ENCODE data around the gene ABCF1. TPM values are rescaled to one million over a fixed set of nuclear protein-coding genes. Genes with fewer than 3 reads are reported as not detected.
A peak's percentile ranks its signal among the peaks of the same experiment; 100 is the strongest.

Gene ABCF1
- total and polyA plus RNA-seq, 9 of the 15 experiments (the other 6 are each of a cell fraction or from before 2014, with no cell fraction given), result 41.6 to 193 (median 102) TPM

GRCh38 chr6:30615219-30615957, 44.1 kb downstream of the ABCF1 start (continued):
- TF ChIP-seq E4F1 (CRISPR knock-in tag; IDR thresholded peaks at IDR 0.05; ENCODE audit: borderline replicate concordance) (peak; percentile 81), EP400 (IDR thresholded peaks at IDR 0.05) (peak; percentile 72), ZNF24 (IDR thresholded peaks at IDR 0.05) (no peak), HIVEP1 (CRISPR knock-in tag; IDR thresholded peaks at IDR 0.05) (0 out of 2 replicates have a peak, but pooled peaks have one; percentile 37), ZNF707 (CRISPR knock-in tag; conservative IDR thresholded peaks at IDR 0.05) (no peak), CREB5 (CRISPR knock-in tag; IDR thresholded peaks at IDR 0.05) (peak; percentile 71; the same call in 1 of the 2 replicates), ZNF717 (CRISPR knock-in tag; IDR thresholded peaks at IDR 0.05) (peak; percentile 8; the same call in 1 of the 2 replicates), TRIM25 (IDR thresholded peaks at IDR 0.05; ENCODE audit: borderline replicate concordance) (no peak), ZNF589 (CRISPR knock-in tag; IDR thresholded peaks at IDR 0.05; ENCODE audit: low read depth) (peak; percentile 45; the same call in 1 of the 2 replicates), RHOXF2B (CRISPR knock-in tag; conservative IDR thresholded peaks at IDR 0.05) (peak; percentile 86; the same call in 1 of the 2 replicates), HNRNPH1 (optimal IDR thresholded peaks at IDR 0.05; ENCODE audit: low read depth, low read length) (peak; percentile 63), DEAF1 (CRISPR knock-in tag; IDR thresholded peaks at IDR 0.05) (peak; percentile 43; the same call in 1 of the 2 replicates), PCBP2 (IDR thresholded peaks at IDR 0.05; ENCODE audit: low read depth, low read length, poor library complexity, severe bottlenecking) (peak; percentile 90), ZNF398 (CRISPR knock-in tag; IDR thresholded peaks at IDR 0.05) (no peak), PRMT5 (CRISPR knock-in tag; IDR thresholded peaks at IDR 0.05) (no peak), GABPB2 (CRISPR knock-in tag; conservative IDR thresholded peaks at IDR 0.05) (no peak; the same call in 1 of the 2 replicates), OTX1 (CRISPR knock-in tag; IDR thresholded peaks at IDR 0.05) (peak; percentile 61; the same call in 1 of the 2 replicates), RBBP5 (IDR thresholded peaks at IDR 0.05; ENCODE audit: borderline replicate concordance, insufficient read depth, low read length, poor library complexity, severe bottlenecking) (no peak)

All from K562 (cell line).